Activated gamma-delta T cell (primary cell): Measurements from ENCODE around the gene RHOT1.
A peak's percentile ranks its signal among the peaks of the same experiment; 100 is the strongest.
"Not testable (repeated sequence)": the region's sequence is repeated elsewhere in the genome, so short reads cannot be mapped to it uniquely, and the experiment has no call there.

ENCODE experiments used
- DNase-seq: peaks from one replicate; lab custom pipeline; 2025; lab: John Stamatoyannopoulos, UW
- total RNA-seq, 2 donors: gene quantifications; one replicate each; lab custom pipeline; 2026; lab: John Stamatoyannopoulos, UW

Gene RHOT1
- total RNA-seq, result 62.9 to 73.4 reads per million in 2 donors

DNA sequence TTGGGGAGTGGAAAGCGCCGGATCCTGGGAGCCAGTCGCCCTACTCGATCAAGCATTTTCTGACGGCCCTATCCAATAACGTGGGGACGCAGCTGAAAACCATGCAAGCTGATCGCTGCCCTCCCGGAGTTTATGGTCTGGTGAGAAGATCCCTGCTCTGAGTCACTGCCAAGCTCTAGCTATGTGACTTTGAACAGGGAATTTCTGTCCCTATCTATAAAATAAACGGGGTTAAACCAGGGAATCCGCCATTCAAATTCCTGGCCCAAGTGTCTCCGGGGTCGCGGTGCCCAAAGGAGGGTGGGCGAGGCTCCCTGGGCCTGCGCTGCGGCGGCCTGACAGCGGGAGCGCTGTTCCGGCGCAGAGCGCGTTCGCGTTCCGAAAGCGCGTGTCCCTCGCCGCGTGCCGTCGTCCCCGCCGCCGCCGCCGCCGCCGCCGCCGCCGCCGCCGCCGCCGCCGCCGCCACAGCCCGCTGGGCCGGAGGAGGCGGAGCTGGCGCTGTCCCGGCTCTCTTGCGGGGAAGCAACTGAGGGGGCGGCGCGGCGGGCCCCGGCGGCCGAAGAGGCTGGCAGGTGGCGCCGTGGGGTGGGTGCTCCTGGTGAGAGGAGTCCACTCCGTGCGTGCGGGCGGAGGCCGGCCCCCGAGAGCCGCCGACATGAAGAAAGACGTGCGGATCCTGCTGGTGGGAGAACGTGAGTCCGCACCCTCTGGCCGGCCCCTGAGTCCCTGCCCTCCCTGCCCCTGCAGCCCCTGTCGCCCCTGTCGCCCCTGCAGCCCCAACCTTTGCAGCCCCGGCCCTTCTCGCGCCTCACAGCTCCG is at the start of gene RHOT1:
Gene RHOT1 (plus strand): TSS at position 465 of the 819 bp plus-strand sequence. CDS start 191 bp downstream, at position 656.
- peak; percentile 67 for DNase-seq

DNA sequence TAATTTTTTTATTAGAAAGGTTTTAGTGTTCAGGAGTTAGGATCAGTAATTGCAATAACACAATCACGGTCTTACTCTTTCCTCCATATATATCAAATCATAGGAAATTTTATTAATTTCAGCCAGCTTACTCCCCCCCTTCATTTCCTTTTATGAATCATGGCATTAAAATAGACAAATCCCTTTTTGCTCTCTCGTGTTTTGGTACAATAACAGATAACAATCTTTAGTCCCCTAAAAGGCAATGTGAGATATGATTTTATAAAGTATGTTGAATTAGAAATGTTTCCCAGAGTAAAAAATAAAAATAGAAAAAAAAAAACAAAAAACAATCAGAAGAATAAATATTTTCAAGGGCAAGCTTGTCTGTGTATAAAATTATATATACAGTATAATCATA is 42.6 kb upstream of the RHOT1 start:
- no peak for DNase-seq

DNA sequence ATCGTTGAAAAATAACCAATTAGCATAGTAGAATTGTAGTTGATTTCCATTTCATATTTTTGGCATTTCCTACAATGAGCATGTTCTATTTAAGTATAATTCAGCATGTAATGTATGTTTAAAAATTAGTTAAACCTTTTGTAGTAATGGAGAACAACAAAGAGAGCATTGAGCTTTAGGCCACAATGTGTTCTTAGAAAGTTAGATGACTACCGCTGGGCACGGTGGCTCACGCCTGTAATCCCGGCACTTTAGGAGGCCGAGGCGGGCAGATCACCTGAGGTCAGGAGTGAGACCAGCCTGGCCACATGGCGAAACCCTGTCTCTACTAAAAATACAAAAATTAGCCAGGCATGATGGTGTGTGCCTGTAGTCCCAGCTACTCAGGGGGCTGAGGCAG is 42.0 kb upstream of the RHOT1 start:
- not testable (repeated sequence) for DNase-seq

DNA sequence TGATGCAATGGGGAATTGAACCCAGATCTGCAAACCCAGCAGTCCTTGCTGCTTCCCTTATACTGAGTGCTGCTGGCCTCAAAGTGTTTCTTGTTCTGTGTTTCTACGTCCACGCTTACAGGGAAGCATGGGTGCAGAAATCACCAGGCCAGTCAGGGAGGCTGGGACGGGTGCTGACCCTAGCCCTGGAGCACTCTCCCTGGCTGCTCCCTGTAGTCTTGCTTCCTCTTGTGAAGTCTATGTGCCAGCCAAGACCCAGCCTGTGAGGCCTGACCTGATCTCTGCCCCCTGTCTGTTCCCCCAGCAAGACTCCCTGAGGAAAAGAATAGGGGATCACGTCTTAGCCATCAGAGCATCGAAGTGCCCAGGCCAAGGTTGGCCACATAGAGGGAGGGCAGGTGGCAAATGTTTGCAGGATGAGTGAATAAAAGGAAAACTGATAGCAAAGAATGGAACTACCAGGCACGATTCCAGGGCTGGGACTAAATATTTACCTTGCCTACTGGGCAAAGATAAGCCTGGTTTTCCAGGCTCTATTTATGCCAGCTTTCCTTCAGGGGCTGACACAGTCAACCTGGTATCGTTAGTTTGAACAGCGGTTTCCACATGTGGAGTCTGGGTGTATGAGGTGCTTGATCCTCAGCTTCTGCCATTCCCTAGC is 41.2 kb upstream of the RHOT1 start:
- DNase-seq, result no peak

DNA sequence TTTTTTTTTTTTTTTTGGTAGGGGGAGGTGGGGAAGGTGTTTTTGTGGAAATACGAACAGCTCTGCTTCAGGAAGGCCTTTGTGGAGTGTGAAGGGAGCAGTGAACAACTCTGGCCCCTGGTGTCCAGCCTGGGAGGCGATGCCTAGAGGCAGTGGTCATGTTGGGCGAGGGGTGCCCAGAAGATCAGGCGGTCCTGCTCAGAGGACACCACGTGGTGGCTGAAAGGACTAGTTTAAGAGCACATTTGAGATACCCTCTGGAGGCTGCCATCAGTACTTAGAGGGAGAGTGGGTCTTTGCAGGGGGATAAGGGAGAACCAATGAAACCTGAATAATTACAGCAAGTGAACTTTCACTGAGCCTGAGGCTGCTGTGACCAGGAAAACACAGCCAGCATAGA is 40.1 kb upstream of the RHOT1 start:
- no peak for DNase-seq

DNA sequence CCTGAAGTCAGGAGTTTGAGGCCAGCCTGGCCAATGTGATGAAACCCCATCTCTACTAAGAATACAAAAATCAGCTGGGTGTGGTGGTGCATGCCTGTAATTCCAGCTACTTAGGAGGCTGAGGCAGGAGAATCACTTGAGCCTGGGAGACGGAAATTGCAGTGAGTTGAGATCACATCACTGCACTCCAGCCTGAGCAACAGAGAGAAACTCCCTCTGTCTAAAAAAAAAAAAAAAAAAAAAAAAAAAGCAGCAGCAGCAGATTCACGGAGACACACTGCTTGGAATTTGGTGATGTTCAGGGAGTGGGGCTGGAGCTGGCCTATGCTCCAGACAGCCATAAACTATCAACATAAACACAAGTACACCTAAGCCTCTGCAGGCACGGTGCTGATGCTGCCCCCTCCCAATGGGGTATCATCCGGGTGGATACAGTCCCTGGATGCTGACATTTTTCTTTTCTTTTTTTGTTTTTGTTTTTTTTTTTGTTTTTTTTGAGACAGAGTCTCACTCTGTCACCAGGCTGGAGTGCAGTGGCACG is 39.6 kb upstream of the RHOT1 start:
- DNase-seq, result no peak

DNA sequence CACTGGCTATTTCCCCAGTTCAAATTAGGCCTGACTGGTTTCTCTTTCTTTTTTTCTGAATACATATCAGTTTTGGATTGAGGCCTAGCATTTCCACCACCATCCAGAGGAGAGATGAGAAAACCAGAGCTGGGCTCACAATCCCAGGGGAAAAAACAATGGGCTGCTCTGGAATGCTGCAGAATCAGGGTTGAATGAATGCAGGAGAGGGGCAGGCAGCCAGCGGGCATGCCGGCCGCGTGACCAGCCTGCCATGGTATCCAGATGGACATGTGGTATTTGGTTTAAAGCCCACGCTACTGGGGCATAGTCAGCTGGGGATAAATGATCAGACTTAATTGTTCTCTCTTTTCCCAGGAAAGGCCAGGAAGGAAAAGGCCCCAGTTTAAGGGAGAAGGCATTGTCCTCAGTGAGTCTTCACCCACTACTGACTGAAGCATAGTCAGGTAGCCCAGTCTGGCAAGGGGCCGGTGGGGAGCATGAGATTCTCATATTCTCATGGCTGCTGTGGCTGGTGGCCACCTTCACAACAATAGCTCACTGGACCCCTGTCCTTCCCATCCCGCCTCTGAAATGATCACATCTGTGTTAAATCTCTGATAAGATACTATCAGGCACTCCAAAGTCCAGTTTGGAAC is 38.7 kb upstream of the RHOT1 start:
- no peak for DNase-seq

DNA sequence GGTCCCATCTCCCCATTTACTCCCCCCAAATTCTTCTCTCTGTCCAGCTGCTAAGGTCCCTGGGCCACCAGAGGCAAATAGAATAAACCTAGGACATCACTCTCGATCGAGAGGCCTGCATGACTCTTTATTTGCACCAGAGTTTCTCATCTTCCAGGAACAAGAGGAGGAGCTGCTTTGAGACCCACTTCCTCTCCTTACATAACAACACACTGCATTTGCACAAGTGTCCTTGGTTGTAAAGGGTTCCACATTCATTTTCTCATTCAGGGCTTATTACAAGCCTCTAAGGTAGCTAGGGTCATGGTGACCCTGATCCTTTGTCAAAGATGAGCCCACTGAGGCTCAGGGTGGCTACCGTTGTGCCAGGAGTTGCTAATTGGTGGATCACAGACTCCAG is 38.1 kb upstream of the RHOT1 start:
- DNase-seq, result no peak

DNA sequence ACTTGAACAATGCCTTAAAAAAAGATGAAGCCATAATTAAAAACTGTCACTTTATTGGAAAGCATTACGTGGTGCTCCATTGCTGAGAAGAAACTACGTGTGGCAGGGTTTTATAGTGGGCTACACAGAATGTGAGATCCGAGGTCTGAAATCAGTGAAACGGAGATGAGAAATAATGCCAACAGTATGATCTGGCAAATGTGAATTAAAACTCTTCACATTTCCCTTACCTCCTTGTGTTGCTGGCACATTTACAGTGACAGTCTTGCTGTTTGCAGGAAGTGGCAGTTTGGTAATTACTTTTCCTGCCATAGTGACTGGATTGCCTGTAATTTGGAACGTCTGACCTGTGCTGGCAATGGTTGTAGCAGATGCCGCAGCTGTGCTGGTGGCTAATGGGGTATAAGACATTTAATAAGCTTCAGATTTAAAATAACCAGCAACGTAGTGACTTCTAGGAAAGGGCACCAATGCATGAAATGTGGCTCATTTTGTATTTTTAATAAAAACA is 35.8 kb upstream of the RHOT1 start:
- DNase-seq, result not testable (repeated sequence)

DNA sequence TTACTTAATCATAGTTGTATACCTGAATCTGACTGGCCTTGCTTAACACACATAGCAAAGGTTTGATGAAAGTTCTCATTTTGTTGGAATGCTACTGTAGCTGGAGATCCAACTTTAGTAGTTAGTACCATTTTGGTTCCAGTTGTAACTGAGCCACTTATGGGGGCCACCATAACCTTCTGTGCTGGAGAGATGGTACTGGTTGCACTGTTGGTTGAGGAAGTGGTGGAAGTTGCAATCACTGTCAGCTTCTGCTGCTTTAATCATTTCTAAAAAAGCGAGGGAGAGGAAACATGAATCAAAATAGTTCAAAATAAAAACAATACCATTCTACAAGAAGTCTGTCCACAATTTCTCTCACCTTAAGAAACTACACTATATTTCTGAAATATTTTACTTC is 35.1 kb upstream of the RHOT1 start:
- not testable (repeated sequence) for DNase-seq

DNA sequence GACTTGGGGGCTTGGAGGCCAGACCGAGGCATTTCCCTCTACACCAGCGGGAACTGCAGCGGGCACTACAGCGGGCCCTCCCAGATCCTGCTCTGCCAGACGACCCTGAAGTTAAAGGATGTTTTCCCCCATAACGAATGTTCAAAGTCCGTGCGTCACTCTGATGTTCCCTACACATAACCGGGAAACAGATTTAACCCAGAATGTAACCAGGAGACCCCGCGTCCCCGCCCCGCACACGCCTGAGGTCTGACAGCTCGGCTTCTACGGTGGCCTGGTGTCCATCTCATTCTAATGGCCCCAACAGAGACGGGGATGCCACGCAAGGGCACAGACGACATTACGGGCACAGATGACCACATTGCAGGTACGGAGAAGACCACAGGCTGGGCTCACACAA is 31.7 kb upstream of the RHOT1 start:
- no peak for DNase-seq

DNA sequence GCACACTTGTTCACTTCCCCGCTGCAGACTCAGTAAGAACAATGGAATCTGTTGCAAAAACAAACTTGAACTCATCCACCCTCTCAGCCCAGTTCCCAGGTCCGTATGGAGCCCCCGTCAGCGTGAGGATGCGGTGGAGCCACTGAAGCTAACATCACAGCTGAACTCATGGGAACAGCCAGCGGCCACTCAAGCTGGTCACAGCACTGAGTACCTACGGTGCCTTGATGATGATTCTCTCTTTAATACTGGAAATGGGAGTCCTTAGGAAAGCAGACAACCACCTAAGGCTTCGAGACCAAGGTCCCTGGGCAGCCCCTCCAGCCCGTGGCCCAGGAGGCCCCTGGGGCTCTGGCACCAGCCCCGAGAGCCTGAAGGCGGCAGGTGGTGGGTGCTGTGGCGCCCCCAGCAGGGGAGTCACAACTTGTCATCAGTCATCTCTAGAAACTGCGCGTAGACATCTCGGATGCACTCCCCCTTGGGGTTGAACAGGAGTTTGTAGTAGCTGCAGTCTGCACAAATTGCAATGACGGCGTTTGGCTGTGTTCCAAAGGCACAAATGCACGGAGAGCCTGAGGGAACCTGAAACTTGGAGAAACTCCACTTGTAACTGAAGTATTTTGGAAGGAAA is 31.0 kb upstream of the RHOT1 start:
- no peak for DNase-seq

DNA sequence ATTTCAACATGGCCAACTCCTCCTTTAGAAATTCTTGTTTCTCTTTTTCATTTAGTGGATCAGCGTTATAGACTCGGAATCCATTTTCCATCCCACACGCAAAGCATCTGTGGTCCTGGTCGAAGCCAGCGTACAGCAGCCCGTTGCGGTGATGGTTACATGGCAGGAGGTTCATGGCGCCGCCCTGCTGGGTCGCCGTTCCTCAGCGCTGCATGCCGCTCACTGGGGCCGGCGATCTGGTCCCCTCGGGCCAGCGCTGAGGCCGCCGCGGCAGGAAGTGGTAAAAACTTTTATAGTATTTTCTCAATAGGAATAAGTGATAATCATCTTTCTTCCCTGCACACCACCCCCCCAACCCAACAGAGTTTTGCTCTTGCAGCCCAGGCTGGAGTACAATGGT is 29.9 kb upstream of the RHOT1 start:
- DNase-seq, result no peak

DNA sequence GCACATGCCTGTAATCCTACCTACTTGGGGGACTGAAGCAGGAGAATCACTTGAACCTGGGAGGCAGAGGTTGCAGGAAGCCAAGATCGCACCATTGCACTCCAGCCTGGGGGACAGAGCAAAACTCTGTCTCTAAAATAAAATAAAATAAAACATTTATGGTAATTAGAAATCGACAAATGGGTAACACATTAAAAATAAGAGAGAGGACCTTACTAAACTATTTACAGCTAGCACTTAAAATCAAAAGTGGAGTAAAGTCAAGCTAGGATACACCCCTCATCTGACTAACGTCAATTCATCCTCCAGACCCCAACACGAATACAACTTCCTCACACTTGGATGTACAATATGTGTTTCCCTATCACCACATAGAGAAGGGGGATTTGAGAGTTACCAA is 27.8 kb upstream of the RHOT1 start:
- DNase-seq, result no peak

DNA sequence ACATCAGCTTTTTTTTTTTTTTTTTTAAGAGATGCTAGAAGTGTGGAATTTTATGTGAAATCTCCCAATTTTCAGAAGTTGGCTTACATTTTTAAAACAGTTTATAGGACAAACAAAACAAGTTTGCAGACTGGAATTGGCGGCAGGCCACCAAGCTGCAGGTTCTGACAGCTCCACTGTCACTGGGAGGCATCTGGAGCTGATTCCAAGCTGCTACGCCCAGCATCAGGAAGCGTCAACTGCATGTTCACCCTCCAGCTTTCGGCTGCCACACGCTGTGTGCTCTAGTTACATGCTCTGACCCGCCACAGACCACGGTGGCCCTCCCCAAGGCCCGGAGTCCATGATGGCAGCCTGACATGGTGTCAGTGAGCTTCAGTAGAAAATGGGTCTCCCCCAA is 26.8 kb upstream of the RHOT1 start:
- not testable (repeated sequence) for DNase-seq

DNA sequence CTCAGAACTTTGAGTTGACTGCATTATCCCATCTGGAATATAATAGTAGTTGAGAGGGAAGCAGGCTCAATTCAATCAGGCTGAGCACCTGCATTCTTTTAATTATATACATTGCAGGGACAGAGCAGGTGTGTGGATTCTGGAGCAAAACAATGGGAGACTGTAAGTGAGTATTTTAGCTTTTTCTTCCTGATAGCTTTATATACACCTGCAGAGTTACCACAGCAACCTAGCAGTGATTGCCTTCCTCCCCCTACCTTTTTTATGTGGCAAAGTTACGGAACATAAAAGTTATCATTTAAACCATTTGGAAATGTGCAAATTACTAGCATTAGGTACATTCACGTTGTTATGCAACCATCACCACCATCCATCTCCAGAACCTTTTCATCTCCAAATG is 25.4 kb upstream of the RHOT1 start:
- no peak for DNase-seq

DNA sequence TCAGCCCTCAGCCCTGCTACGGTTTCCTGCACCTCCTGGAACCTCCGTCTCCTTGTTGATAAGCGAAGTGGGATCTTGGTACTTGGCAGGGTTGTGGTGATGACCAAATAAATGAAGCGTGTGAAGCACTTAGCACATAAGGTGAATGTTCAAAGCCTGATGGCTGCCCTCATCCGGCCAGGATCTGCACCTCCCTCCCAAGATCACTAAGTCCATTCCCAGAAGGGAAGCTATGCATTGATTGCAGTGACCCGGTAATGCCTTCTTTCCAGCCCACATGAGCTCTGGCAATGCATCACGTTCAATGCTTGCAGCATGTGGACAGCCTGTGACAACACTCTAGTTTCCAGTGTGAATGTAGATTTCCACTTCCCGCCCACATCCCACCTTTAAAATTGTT is 24.9 kb upstream of the RHOT1 start:
- DNase-seq, result no peak

DNA sequence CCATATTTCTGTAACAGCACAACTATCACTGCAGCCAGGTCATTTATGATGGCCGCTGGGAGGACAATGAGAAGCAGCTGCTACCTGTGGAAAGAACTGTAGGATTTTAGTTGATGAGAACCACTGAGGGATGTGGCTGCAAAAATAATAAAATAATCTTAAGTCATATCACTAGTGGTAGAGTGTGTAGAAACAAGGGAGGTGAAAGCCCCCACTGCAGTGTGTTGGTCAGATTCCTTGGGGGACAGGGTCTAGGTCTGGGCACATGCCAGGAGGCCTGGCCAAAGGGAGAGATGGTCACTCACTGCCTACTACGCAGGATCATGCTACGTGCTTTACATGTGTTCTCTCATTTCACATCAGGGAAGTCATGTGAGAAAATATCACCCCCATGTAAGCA is 24.2 kb upstream of the RHOT1 start:
- DNase-seq, result not testable (repeated sequence)

DNA sequence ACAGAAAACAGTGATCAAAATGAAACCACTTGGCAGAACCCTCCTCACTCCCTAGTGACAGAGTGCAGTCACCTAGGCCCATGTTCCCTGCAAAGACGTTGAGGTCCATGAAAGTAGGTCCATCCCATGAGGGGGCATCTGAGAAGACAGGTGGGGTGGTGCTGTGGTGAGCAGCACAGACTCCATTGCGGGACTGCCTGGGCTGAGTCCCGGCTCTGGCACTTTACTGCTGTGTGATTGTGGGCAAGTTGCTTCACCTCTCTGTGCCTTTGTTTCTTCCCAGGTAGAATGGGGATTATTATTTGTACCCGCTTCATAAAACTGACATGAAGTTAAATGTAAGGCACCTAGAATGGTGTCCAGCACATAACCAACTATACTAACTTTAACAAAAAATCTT is 23.5 kb upstream of the RHOT1 start:
- DNase-seq, result no peak

DNA sequence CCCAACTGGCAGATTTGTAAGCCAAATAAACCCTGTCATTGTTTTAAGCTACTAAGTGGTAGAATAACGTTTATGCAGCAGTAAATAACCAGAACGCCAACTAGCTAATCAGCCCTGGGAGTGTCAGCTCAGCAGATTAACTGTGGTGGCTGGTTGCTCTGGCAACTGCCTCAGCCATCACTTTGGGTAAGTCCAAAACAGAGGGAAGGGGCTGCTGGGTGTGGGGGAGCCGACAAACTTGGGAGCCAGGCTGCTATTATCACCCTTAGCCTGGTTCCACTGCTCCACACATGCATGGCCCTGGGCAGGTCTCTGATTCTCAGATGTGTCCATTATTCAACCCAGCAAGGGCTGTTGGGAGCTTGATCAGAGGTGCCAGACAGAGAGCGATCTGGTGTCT is 22.2 kb upstream of the RHOT1 start:
- DNase-seq, result no peak

DNA sequence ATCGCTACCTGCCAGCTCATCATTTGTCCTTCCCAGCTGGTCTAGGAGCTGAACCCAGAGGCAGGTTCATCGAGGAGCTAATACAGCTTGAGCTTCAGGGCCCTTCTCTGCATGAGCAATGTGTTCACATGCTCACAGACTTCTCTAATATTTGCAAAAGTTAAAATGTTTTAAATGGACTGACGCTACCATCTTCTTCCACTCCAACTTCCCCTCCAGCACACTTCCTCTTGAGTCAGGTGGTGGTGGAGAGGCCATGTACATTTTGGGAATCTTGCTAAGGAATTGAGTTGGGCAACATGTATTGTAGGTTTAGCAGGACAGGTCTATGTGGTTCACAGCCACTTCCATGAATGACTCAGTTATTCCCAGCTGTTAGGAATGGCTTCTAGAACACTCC is 21.6 kb upstream of the RHOT1 start:
- DNase-seq, result no peak

DNA sequence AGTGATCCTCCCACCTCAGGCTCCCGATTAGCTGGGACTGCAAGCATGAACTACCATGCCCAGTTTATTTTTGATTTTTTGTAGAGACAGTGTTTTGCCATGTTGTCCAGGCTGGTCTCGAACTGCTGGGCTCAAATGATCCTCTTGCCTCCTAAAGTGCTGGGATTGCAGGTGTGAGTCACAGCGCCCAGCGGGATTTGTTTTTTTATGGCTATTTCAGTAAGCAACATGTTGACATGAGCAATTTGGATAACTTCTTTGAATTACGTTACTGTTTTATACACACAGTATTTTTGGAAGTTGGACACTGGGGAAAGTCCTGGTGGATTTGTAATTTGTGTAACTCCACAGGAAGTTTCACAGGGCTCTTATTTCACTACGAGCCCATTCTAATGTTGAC is 18.5 kb upstream of the RHOT1 start:
- no peak for DNase-seq
